Measurements from ENCODE around the gene SAV1.

Gene SAV1

GRCh38 chr14:50605766-50606165 is 62.3 kb downstream of the SAV1 start:
- DNase-seq: no peak

- DNase-seq: no peak
Measured at GRCh38 chr14:50603565-50603964, 64.5 kb downstream of the SAV1 start.

- no peak for DNase-seq
Measured at GRCh38 chr14:50602035-50602434, 66.1 kb downstream of the SAV1 start.

GRCh38 chr14:50601394-50601793 is 66.7 kb downstream of the SAV1 start:
- no peak for DNase-seq

- DNase-seq: no peak
Measured at GRCh38 chr14:50600849-50601248, 67.3 kb downstream of the SAV1 start.

- DNase-seq: peak in 2 of 6 experiments; percentile 4 to 10
Measured at GRCh38 chr14:50599700-50600444, 68.2 kb downstream of the SAV1 start.

GRCh38 chr14:50598765-50599164 is 69.3 kb downstream of the SAV1 start:
- DNase-seq: no peak

- no peak for DNase-seq
Measured at GRCh38 chr14:50594577-50595316, 73.4 kb downstream of the SAV1 start.

GRCh38 chr14:50590464-50590863 is 77.6 kb downstream of the SAV1 start:
- no peak for DNase-seq
